HL-60 (cell line): ENCODE data around the gene MYBL2.

Source experiments
- DNase-seq, 2 experiments: peaks; one replicate each; pipeline ENCODE4 v3.0.0-alpha.2; 2010 to 2020; ENCODE audit warnings: low read depth in 1 of 2, low spot score in 1 of 2
- H3K27ac ChIP-seq: fragments of 250-450 bp; sonication (Bioruptor Pico); replicated peaks from 2 replicates; pipeline ENCODE4 v1.5.1; 2020; ENCODE audit warnings: mild to moderate bottlenecking, moderate library complexity
- H3K27me3 ChIP-seq: fragments of 250-450 bp; sonication (Bioruptor Pico); 2 replicates; pipeline ENCODE4 v1.5.1; 2021; ENCODE audit warnings: mild to moderate bottlenecking, moderate library complexity; ENCODE audit not compliant: insufficient read depth, poor library complexity, severe bottlenecking
- H3K4me3 ChIP-seq: replicated peaks from 2 replicates; pipeline ENCODE4 v1.5.1; 2011; ENCODE audit warnings: mild to moderate bottlenecking, control low read depth, low read length; ENCODE audit not compliant: insufficient read depth
- GABPA ChIP-seq: IDR thresholded peaks from 2 replicates; pipeline ENCODE4 v1.6.1; 2012; ENCODE audit warnings: low read depth
- POLR2AphosphoS5 ChIP-seq: IDR thresholded peaks from 2 replicates; pipeline ENCODE4 v1.6.1; 2012; ENCODE audit warnings: low read depth
- SPI1 ChIP-seq: IDR thresholded peaks from 2 replicates; pipeline ENCODE4 v1.6.1; 2012; ENCODE audit warnings: low read depth, mild to moderate bottlenecking, borderline replicate concordance
- TF ChIP-seq, protein P1 (sequence below): IDR thresholded peaks from 2 replicates; pipeline ENCODE4 v1.6.1; 2012; ENCODE audit warnings: low read depth; ENCODE audit not compliant: insufficient replicate concordance
- TF ChIP-seq, protein P2 (sequence below): IDR thresholded peaks from one replicate; pipeline ENCODE4 v1.5.1; 2011; ENCODE audit warnings: low read length, control low read depth, inconsistent platforms; ENCODE audit not compliant: insufficient read depth

The MYBL2 gene

DNA sequence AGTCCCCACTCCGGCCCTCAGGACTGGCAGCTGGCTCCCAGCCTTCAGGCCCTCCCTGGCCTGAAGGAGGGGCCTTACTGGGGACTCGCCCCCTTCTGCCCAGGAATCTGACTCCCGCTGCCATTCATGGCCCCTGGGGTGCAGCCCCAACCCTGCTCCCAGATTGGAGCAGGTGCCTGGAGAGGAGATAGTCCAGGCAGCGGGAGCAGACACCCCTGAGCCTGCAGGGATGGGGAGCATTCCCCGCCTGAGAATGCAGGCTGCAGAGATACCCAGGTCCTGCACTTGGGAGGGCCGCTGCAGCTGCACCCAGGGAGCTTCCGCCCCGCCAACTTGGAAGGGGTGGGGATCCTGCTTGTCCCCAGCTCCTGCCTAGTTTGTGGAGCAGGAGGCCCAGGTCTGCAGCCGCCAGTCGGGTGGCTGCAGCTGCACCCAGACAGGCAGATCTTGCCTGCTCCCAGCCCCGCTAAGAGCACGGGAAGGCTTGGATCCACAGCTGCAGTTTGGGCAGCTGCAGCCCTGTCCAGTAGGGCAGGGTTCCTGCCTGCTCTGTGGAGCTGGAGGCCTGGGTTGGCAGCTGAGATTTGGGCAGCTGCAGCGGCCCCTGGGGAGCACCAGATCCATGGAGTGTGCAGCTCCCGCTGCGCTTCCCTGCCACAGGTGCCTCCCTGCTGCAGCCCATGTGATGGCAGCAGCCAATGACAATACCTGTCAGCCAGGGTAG is 54.7 kb downstream of the MYBL2 start:
- DNase-seq: no peak
- no peaks in the 10 kb centered on the region for H3K27me3 ChIP-seq
- TF ChIP-seq, protein P1, sequence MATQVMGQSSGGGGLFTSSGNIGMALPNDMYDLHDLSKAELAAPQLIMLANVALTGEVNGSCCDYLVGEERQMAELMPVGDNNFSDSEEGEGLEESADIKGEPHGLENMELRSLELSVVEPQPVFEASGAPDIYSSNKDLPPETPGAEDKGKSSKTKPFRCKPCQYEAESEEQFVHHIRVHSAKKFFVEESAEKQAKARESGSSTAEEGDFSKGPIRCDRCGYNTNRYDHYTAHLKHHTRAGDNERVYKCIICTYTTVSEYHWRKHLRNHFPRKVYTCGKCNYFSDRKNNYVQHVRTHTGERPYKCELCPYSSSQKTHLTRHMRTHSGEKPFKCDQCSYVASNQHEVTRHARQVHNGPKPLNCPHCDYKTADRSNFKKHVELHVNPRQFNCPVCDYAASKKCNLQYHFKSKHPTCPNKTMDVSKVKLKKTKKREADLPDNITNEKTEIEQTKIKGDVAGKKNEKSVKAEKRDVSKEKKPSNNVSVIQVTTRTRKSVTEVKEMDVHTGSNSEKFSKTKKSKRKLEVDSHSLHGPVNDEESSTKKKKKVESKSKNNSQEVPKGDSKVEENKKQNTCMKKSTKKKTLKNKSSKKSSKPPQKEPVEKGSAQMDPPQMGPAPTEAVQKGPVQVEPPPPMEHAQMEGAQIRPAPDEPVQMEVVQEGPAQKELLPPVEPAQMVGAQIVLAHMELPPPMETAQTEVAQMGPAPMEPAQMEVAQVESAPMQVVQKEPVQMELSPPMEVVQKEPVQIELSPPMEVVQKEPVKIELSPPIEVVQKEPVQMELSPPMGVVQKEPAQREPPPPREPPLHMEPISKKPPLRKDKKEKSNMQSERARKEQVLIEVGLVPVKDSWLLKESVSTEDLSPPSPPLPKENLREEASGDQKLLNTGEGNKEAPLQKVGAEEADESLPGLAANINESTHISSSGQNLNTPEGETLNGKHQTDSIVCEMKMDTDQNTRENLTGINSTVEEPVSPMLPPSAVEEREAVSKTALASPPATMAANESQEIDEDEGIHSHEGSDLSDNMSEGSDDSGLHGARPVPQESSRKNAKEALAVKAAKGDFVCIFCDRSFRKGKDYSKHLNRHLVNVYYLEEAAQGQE: no peak
- no peak for TF ChIP-seq SPI1
- TF ChIP-seq, protein P2, sequence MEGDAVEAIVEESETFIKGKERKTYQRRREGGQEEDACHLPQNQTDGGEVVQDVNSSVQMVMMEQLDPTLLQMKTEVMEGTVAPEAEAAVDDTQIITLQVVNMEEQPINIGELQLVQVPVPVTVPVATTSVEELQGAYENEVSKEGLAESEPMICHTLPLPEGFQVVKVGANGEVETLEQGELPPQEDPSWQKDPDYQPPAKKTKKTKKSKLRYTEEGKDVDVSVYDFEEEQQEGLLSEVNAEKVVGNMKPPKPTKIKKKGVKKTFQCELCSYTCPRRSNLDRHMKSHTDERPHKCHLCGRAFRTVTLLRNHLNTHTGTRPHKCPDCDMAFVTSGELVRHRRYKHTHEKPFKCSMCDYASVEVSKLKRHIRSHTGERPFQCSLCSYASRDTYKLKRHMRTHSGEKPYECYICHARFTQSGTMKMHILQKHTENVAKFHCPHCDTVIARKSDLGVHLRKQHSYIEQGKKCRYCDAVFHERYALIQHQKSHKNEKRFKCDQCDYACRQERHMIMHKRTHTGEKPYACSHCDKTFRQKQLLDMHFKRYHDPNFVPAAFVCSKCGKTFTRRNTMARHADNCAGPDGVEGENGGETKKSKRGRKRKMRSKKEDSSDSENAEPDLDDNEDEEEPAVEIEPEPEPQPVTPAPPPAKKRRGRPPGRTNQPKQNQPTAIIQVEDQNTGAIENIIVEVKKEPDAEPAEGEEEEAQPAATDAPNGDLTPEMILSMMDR: no peak
- no peak for TF ChIP-seq POLR2AphosphoS5
- no peak for TF ChIP-seq GABPA
- no peak overlapping the region for H3K4me3 ChIP-seq
- no peak overlapping the region for H3K27ac ChIP-seq

DNA sequence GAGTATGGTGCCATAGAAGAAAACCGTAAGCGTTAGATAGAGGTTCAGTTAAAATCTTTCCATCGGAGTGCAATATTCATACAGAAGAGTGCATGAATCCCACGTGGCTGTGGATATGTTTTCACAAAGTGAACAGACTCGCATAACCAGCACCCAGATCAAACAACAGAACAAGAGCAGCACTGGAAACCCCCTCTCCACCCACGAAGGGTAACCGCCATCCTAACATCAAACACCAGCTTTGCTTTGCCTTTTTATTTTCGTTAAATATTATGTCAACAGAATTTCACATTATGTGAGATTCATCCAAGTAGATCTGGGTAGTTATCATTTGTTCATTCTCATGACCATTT is 55.2 kb downstream of the MYBL2 start:
- Histone ChIP-seq H3K27ac (no peak overlapping the region), H3K27me3 (no peaks in the 10 kb centered on the region), H3K4me3 (no peak overlapping the region)
- TF ChIP-seq, protein P2: no peak
- TF ChIP-seq, protein P1: no peak
- TF ChIP-seq POLR2AphosphoS5 (no peak), GABPA (no peak), SPI1 (no peak)
- DNase-seq: no peak

DNA sequence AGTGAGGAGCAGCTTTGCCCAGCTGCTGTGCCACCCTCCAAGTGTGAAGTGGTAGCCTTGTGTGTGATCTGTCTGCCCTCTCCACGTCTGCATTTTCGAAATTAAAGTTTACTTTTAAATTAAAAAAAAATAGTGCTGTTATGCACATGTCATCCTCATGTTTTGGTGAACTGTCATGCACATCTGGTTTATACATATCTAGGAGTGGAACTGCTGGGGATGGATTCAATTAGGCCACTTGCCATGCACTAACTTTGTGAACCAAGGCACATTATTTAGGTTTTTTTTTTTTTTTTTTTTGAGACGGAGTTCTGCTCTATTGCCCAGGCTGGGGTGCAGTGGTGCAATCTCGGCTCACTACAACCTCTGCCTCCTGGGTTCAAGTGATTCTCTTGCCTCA is 56.3 kb downstream of the MYBL2 start:
- no peak for TF ChIP-seq SPI1
- TF ChIP-seq POLR2AphosphoS5: no peak
- no peak for TF ChIP-seq GABPA
- TF ChIP-seq, protein P2: no peak
- TF ChIP-seq, protein P1: no peak
- Histone ChIP-seq H3K4me3 (no peak overlapping the region), H3K27me3 (no peaks in the 10 kb centered on the region), H3K27ac (peak overlapping the region; percentile 92)
- no peak for DNase-seq
